Tibial artery (tissue), 4 donors: Measurements from ENCODE around the gene MIOX.
"Not testable (repeated sequence)": the region's sequence is repeated elsewhere in the genome, so short reads cannot be mapped to it uniquely, and the experiment has no call there.

Source experiments
- DNase-seq, 2 donors: peaks; one replicate each; pipeline ENCODE4 v3.0.0-alpha.2; 2019
- H3K27ac ChIP-seq, 2 donors: fragments of 200-600 bp; sonication (generic) in 1 of 2; 1 replicate in 1 of 2; 2 replicates in 1 of 2; pipeline ENCODE4 v1.5.1; 2018 to 2019; ENCODE audit warnings: mild to moderate bottlenecking in 1 of 2
- H3K27me3 ChIP-seq, 2 donors: fragments of 200-600 bp; sonication (generic) in 1 of 2; one replicate each; pipeline versions ENCODE4 v1.5.1 to v1.6.0; 2016 to 2019
- H3K36me3 ChIP-seq, 3 donors: fragments of 200-600 bp; sonication (generic) in 2 of 3; one replicate each; pipeline ENCODE4 v1.5.1; 2016 to 2019; ENCODE audit warnings: mild to moderate bottlenecking in 2 of 3
- H3K4me1 ChIP-seq, 4 donors: fragments of 200-600 bp; sonication (generic) in 2 of 4; 1 replicate in 3 of 4; 2 replicates in 1 of 4; pipeline ENCODE4 v1.5.1; 2016 to 2019
- H3K4me3 ChIP-seq, 2 donors: fragments of 200-600 bp; sonication (generic) in 1 of 2; 1 replicate in 1 of 2; 2 replicates in 1 of 2; pipeline ENCODE4 v1.5.1; 2018 to 2019; ENCODE audit warnings: mild to moderate bottlenecking in 2 of 2
- H3K9me3 ChIP-seq, 3 donors: fragments of 200-600 bp; sonication (generic) in 1 of 3; one replicate each; pipeline ENCODE4 v1.5.1; 2016 to 2019
- intact Hi-C: fragments of 100-400 bp; cut with DNase I; formaldehyde crosslinking; loops from one replicate; pipeline ENCODE4 v1.15.0; 2023; ENCODE audit warnings: low total_unique reads
- TF ChIP-seq, protein P1 (sequence below), 2 experiments: fragments of 200-600 bp in 1 of 2; fragments of 450-650 bp in 1 of 2; IDR thresholded peaks; one replicate each; pipeline ENCODE4 v1.5.1; 2017 to 2019; ENCODE audit warnings: antibody characterized with exemption in 2 of 2, mild to moderate bottlenecking in 1 of 2, moderate library complexity in 1 of 2

MIOX gene

DNA sequence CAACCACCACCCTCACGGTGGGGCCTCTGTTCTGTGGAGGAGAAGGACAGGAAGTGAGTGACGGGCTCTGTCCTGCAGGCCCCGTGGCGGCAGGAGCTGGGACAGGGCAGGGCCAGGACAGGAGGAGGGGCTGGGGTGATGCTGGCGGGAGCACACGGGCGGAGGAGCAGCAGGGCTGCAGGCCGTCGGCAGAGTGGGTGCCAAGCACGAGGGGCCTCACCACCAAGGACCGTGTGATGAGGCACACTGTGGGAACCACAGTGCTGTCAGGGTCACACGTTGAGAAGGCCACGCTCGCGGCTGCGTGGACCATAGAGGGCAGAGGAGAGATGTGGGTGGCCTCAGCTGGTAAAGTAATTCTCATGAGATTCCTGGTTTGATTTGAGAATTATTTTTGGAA is 30.2 kb downstream of the MIOX start:
- DNase-seq = peak in 1 of 2 donors; percentile 48
- Histone ChIP-seq H3K4me1 (peaks cover 0 to 3% (median 0%) of the 10 kb centered on the region in 4 donors), H3K4me3 (no peak overlapping the region), H3K36me3 (peaks cover 31 to 62% (median 45%) of the 10 kb centered on the region in 3 donors), H3K27ac (no peak overlapping the region), H3K9me3 (no peaks in the 10 kb centered on the region), H3K27me3 (no peaks in the 10 kb centered on the region)
- intact Hi-C loops = no loop called here
- TF ChIP-seq, protein P1, sequence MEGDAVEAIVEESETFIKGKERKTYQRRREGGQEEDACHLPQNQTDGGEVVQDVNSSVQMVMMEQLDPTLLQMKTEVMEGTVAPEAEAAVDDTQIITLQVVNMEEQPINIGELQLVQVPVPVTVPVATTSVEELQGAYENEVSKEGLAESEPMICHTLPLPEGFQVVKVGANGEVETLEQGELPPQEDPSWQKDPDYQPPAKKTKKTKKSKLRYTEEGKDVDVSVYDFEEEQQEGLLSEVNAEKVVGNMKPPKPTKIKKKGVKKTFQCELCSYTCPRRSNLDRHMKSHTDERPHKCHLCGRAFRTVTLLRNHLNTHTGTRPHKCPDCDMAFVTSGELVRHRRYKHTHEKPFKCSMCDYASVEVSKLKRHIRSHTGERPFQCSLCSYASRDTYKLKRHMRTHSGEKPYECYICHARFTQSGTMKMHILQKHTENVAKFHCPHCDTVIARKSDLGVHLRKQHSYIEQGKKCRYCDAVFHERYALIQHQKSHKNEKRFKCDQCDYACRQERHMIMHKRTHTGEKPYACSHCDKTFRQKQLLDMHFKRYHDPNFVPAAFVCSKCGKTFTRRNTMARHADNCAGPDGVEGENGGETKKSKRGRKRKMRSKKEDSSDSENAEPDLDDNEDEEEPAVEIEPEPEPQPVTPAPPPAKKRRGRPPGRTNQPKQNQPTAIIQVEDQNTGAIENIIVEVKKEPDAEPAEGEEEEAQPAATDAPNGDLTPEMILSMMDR (IDR thresholded peaks at IDR 0.05) = no peak

DNA sequence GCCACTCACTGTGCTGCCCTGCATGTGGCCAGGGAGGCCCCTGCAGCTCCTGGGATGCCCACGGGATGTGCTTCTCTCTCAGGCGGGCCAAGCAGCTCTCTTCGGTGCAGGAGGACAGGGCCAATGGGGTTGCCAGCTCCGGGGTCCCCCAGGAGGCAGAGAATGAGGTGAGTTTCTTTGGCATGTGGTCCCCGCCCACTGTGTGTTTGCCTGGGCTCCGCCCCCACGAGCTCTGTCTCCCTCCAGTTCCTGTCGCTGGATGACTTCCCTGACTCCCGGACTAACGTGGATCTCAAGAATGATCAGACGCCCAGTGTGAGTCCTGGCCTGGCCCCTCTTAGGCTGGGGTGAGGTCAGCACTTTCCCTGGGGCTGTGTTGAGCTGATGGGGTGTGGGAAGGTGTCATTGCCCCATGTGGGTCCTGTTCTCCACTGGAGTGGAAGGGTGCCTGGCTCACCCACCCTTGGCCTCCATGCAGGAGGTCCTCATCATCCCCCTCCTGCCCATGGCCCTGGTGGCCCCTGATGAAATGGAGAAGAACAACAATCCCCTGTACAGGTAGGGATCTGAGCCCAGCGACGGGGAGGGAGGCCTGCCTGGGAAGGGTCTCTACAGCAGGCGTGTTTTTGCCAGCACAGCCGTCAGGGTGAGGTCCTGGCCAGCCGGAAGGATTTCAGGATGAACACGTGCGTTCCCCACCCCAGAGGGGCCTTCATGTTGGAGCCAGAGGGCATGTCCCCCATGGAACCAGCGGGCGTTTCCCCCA is 31.0 kb downstream of the MIOX start:
- no peak for DNase-seq
- TF ChIP-seq, protein P1 (IDR thresholded peaks at IDR 0.05) = no peak
- Histone ChIP-seq H3K4me1 (peaks cover 0 to 3% (median 0%) of the 10 kb centered on the region in 4 donors), H3K36me3 (peaks cover 39 to 70% (median 53%) of the 10 kb centered on the region in 3 donors), H3K27ac (no peak overlapping the region), H3K4me3 (no peak overlapping the region), H3K9me3 (no peaks in the 10 kb centered on the region), H3K27me3 (no peaks in the 10 kb centered on the region)
- intact Hi-C loops = no loop called here

DNA sequence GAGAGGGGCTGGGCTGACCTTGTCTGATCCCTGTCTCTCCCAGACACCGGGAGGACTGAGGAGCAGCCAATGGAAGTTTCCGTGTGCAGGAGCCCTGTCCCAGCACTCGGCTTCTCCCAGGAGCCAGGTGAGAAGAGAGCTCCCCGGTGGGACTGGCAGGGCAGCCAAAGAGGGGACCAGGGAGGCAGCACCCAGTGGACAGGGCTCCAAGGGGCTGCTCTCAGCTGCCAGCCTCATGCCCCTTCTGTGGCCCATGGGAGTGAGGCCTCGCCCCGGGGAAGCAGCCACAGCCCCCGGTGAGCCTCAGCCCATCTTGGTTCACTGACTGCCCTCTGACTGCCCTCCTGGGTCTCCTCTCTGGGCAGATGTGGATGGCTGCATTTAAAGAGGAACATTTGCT is 31.9 kb downstream of the MIOX start:
- Histone ChIP-seq H3K9me3 (no peaks in the 10 kb centered on the region), H3K4me3 (no peak overlapping the region), H3K27ac (no peak overlapping the region), H3K27me3 (no peaks in the 10 kb centered on the region), H3K4me1 (no peaks in the 10 kb centered on the region), H3K36me3 (peaks cover 46 to 79% (median 62%) of the 10 kb centered on the region in 3 donors)
- TF ChIP-seq, protein P1 (IDR thresholded peaks at IDR 0.05) = no peak
- intact Hi-C loops = no loop called here
- no peak for DNase-seq

DNA sequence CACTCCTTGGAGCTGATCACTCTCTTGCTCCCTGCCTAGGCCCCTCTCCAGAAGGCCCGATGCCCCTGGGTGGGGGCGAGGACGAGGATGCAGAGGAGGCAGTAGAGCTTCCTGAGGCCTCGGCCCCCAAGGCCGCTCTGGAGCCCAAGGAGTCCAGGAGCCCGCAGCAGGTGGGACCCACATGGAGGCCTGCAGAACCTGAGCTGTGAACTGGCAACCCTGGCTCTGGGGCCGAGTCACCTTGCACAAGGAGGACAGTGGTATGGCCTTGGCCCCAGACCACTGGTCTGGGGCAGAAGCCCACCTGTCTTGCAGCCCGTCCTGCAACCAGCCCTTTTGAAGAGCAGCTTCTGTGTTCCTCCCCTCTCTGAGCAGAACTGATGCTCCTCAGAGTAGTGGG is 32.5 kb downstream of the MIOX start:
- Histone ChIP-seq H3K36me3 (peaks cover 46 to 85% (median 63%) of the 10 kb centered on the region in 3 donors), H3K9me3 (no peaks in the 10 kb centered on the region), H3K4me3 (no peak overlapping the region), H3K27me3 (no peaks in the 10 kb centered on the region), H3K4me1 (peaks cover 0 to 5% (median 4%) of the 10 kb centered on the region in 4 donors), H3K27ac (no peak overlapping the region)
- intact Hi-C loops = no loop called here
- no peak for DNase-seq
- TF ChIP-seq, protein P1 (IDR thresholded peaks at IDR 0.05) = no peak

DNA sequence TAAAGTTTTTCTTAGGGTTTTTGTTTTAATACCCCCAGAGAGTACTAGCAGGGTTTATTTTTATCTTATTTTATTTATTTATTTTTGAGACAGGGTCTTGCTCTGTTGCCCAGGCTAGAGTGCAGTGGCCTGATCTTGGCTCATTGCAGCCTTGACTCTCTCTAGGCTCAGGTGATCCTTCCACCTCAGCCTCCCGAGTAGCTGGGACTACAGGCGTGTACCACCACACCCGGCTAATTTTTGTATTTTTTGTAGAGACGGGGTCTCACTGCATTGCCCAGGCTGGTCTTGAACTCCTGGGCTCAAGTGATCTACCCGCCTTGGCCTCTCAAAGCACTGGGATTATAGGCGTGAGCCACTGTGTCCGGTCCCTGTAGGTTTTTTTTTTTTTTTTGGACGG is 33.5 kb downstream of the MIOX start:
- H3K27me3 ChIP-seq, intact Hi-C loops, H3K9me3 ChIP-seq, H3K27ac ChIP-seq, DNase-seq, H3K4me3 ChIP-seq: not testable (repeated sequence)
- Histone ChIP-seq H3K36me3 (peaks cover 46 to 82% (median 63%) of the 10 kb centered on the region in 3 donors), H3K4me1 (peaks cover 0 to 15% (median 13%) of the 10 kb centered on the region in 4 donors)

DNA sequence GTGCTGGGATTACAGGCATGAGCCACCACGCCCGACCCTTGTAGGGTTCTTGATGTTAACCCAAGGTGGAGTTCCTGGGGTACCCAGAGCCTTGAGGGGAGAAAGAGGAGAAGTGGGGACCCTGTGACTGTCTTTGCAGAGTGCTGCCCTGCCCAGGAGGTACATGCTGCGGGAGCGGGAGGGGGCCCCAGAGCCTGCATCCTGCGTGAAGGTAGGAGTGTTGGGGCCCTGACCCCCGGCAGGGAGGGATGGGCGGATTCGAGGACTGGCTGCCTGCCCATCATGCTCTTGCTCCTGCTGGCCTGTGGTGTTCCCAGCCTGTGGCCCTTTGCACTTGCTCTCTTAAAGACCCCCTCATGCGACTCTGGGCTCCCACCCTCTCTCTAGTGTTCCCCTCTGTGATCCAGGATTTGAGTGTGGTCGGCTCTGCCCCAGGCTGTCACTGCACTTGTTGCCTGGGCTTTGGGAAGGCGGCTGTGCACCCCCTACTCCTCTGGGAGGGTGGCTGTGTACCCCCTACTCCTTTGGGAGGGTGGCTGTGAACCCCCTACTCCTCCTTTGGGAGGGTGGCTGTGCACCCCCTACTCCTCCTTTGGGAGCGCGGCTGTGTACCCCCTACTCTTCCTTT is 34.3 kb downstream of the MIOX start:
- TF ChIP-seq, protein P1 (IDR thresholded peaks at IDR 0.05) = no peak
- Histone ChIP-seq H3K27me3 (no peaks in the 10 kb centered on the region), H3K4me1 (peaks cover 0 to 15% (median 13%) of the 10 kb centered on the region in 4 donors), H3K4me3 (no peak overlapping the region), H3K9me3 (no peaks in the 10 kb centered on the region), H3K27ac (no peak overlapping the region), H3K36me3 (peaks cover 46 to 82% (median 63%) of the 10 kb centered on the region in 3 donors)
- intact Hi-C loops = no loop called here
- no peak for DNase-seq
